Measurements from ENCODE around the gene FCRL4.

GRCh38 chr1:157575744-157576143 is 22.1 kb downstream of the FCRL4 start:
- TF ChIP-seq EZH2 (IDR thresholded peaks at IDR 0.05): no peak
- no peak for TF ChIP-seq POLR2AphosphoS5 (IDR thresholded peaks at IDR 0.05; ENCODE audit: borderline replicate concordance, low read depth, low read length)
